IPS DF 6.9 (cell line): Measurements from ENCODE around the gene C1orf210.

Source experiments
- DNase-seq: peaks from one replicate; pipeline ENCODE4 v3.0.0-alpha.2; 2013; ENCODE audit warnings: low read depth, low spot score
- H3K27ac ChIP-seq: one replicate; pipeline ENCODE4 v1.5.1; 2013; ENCODE audit warnings: low read length, control low read depth
- H3K27me3 ChIP-seq: 2 replicates; pipeline ENCODE4 v1.6.1; 2013; ENCODE audit warnings: mild to moderate bottlenecking, low read length; ENCODE audit not compliant: control insufficient read depth, insufficient read depth
- H3K36me3 ChIP-seq: 2 replicates; pipeline ENCODE4 v1.6.1; 2013; ENCODE audit warnings: low read length; ENCODE audit not compliant: control insufficient read depth, insufficient read depth
- H3K4me1 ChIP-seq: 2 replicates; pipeline ENCODE4 v1.6.1; 2013; ENCODE audit warnings: low read length; ENCODE audit not compliant: control insufficient read depth, insufficient read depth
- H3K4me3 ChIP-seq: 2 replicates; pipeline ENCODE4 v1.5.1; 2013; ENCODE audit warnings: mild to moderate bottlenecking, low read length
- H3K9me3 ChIP-seq: 2 replicates; pipeline ENCODE4 v1.6.1; 2013; ENCODE audit warnings: low read length, inconsistent platforms; ENCODE audit not compliant: control insufficient read depth, insufficient read depth
- WGBS: extraction: QIAGEN DNeasy Blood & Tissue Kit; methylation state at CpG from one replicate; pipeline ENCODE4 v1.1.7; 2013; ENCODE audit warnings: mixed read lengths, missing lambda C conversion rate; ENCODE audit not compliant: insufficient read length, insufficient coverage; 5-methylcytosine and 5-hydroxymethylcytosine counted together

C1orf210 gene

DNA sequence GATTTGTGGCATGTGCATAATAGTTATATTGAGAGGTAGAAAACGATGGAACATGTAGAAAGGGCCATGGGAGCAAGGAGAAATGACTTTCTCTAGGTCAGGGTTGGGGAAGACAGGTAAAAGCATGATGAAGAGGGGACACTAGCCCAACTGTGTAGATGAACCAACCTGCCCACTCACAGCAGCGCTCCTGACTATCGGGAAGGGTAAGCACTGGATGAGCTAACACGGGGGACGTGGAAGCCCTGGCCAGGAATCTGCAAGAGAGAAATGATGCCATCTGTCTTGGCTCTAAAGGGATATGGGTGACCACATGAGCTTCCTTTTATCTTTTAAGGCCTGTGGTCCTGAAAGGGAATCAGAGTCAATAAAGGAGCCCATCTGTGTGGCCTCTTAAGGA, 51.8 kb downstream of the C1orf210 start:
- WGBS = no CpG with 5 or more reads among the region's 5 CpGs
- H3K27ac ChIP-seq = no peak overlapping the region

DNA sequence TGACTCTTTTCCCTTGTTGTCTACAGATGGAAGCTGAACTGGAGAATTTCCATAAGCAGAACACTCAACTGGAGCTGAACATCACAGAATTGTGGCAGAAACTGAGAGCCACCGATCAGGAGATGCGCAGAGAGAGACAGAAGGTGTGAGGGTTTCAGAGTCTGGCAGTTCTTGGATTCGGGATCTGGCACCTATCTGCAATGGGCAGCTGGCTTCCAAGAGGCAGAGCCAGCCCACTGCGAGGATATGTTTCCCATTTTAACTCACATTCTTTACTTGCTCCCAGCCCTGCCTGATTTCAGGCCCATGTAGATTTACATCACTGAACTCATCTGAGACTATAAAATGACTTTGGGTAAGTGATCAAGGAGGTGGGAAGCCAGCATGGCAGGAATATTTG, 52.9 kb downstream of the C1orf210 start:
- WGBS = no CpG with 5 or more reads among the region's 4 CpGs
- no peaks in the 10 kb centered on the region for H3K36me3 ChIP-seq
- no peaks in the 10 kb centered on the region for H3K9me3 ChIP-seq
- no peak for DNase-seq
- H3K4me1 ChIP-seq = no peaks in the 10 kb centered on the region
- H3K4me3 ChIP-seq = no peak overlapping the region
- H3K27me3 ChIP-seq = no peaks in the 10 kb centered on the region
- H3K27ac ChIP-seq = no peak overlapping the region

More for the DNA sequence above, 51.8 kb downstream of the C1orf210 start:
- H3K27me3 ChIP-seq = no peaks in the 10 kb centered on the region
- H3K9me3 ChIP-seq = no peaks in the 10 kb centered on the region
- H3K4me1 ChIP-seq = no peaks in the 10 kb centered on the region
- no peaks in the 10 kb centered on the region for H3K36me3 ChIP-seq
- DNase-seq = no peak
- H3K4me3 ChIP-seq = no peak overlapping the region

GRCh38 chr1:43232074-43232473, 53.3 kb downstream of the C1orf210 start:
- no peaks in the 10 kb centered on the region for H3K27me3 ChIP-seq
- no peaks in the 10 kb centered on the region for H3K9me3 ChIP-seq
- no peaks in the 10 kb centered on the region for H3K36me3 ChIP-seq
- WGBS = no CpG with 5 or more reads among the region's 4 CpGs
- DNase-seq = no peak
- H3K4me3 ChIP-seq = no peak overlapping the region
- H3K27ac ChIP-seq = no peak overlapping the region
- H3K4me1 ChIP-seq = no peaks in the 10 kb centered on the region
